ENCODE results near the gene ANOS1.

ANOS1 gene

GRCh38 chrX:8717354-8717753 lies 14.6 kb downstream of the ANOS1 start:
- DNase-seq (ENCODE audit: low read depth), result no peak

GRCh38 chrX:8714164-8714563 lies 17.8 kb downstream of the ANOS1 start:
- no peak for DNase-seq (ENCODE audit: low read depth)

GRCh38 chrX:8711401-8711800 lies 20.5 kb downstream of the ANOS1 start:
- DNase-seq (ENCODE audit: low read depth), result no peak

GRCh38 chrX:8704184-8704583 lies 27.8 kb downstream of the ANOS1 start:
- no peak for DNase-seq (ENCODE audit: low read depth)

- no peak for DNase-seq (ENCODE audit: low read depth)
Measured at GRCh38 chrX:8692871-8693270, 39.1 kb downstream of the ANOS1 start.

GRCh38 chrX:8689473-8689872 lies 42.5 kb downstream of the ANOS1 start:
- no peak for DNase-seq (ENCODE audit: low read depth)

- DNase-seq (ENCODE audit: low read depth), result no peak
Measured at GRCh38 chrX:8688776-8689175, 43.2 kb downstream of the ANOS1 start.

- no peak for DNase-seq (ENCODE audit: low read depth)
Measured at GRCh38 chrX:8684201-8684965, 47.6 kb downstream of the ANOS1 start.

GRCh38 chrX:8683687-8684086 lies 48.2 kb downstream of the ANOS1 start:
- DNase-seq (ENCODE audit: low read depth), result no peak

- no peak for DNase-seq (ENCODE audit: low read depth)
Measured at GRCh38 chrX:8679550-8679949, 52.4 kb downstream of the ANOS1 start.

GRCh38 chrX:8675006-8675630 lies 56.8 kb downstream of the ANOS1 start:
- DNase-seq (ENCODE audit: low read depth), result no peak

- DNase-seq (ENCODE audit: low read depth), result no peak
Measured at GRCh38 chrX:8673201-8673600, 58.7 kb downstream of the ANOS1 start.

- no peak for DNase-seq (ENCODE audit: low read depth)
Measured at GRCh38 chrX:8672176-8672575, 59.8 kb downstream of the ANOS1 start.

GRCh38 chrX:8668813-8669212 lies 63.1 kb downstream of the ANOS1 start:
- DNase-seq (ENCODE audit: low read depth), result no peak

GRCh38 chrX:8663325-8663724 lies 68.6 kb downstream of the ANOS1 start:
- no peak for DNase-seq (ENCODE audit: low read depth)

- no peak for DNase-seq (ENCODE audit: low read depth)
Measured at GRCh38 chrX:8657883-8658282, 74.1 kb downstream of the ANOS1 start.

- no peak for DNase-seq (ENCODE audit: low read depth)
Measured at GRCh38 chrX:8653956-8654355, 78.0 kb downstream of the ANOS1 start.

GRCh38 chrX:8649969-8650368 lies 82.0 kb downstream of the ANOS1 start:
- no peak for DNase-seq (ENCODE audit: low read depth)

GRCh38 chrX:8647176-8647575 lies 84.8 kb downstream of the ANOS1 start:
- DNase-seq (ENCODE audit: low read depth), result no peak

GRCh38 chrX:8639949-8640475 lies 91.9 kb downstream of the ANOS1 start:
- no peak for DNase-seq (ENCODE audit: low read depth)

GRCh38 chrX:8636497-8636896 lies 95.4 kb downstream of the ANOS1 start:
- no peak for DNase-seq (ENCODE audit: low read depth)

- no peak for DNase-seq (ENCODE audit: low read depth)
Measured at GRCh38 chrX:8635812-8636211, 96.1 kb downstream of the ANOS1 start.

- DNase-seq (ENCODE audit: low read depth), result no peak
Measured at GRCh38 chrX:8632924-8633323, 99.0 kb downstream of the ANOS1 start.

GRCh38 chrX:8629871-8630270 lies 102.1 kb downstream of the ANOS1 start:
- DNase-seq (ENCODE audit: low read depth), result no peak
